DMS 273 (cell line): ENCODE data around the gene FOXD3.

Experiments used
- DNase-seq: peaks from one replicate; lab custom pipeline; 2025; ENCODE audit not compliant: unreplicated experiment; lab: John Stamatoyannopoulos, UW

FOXD3 gene

DNA sequence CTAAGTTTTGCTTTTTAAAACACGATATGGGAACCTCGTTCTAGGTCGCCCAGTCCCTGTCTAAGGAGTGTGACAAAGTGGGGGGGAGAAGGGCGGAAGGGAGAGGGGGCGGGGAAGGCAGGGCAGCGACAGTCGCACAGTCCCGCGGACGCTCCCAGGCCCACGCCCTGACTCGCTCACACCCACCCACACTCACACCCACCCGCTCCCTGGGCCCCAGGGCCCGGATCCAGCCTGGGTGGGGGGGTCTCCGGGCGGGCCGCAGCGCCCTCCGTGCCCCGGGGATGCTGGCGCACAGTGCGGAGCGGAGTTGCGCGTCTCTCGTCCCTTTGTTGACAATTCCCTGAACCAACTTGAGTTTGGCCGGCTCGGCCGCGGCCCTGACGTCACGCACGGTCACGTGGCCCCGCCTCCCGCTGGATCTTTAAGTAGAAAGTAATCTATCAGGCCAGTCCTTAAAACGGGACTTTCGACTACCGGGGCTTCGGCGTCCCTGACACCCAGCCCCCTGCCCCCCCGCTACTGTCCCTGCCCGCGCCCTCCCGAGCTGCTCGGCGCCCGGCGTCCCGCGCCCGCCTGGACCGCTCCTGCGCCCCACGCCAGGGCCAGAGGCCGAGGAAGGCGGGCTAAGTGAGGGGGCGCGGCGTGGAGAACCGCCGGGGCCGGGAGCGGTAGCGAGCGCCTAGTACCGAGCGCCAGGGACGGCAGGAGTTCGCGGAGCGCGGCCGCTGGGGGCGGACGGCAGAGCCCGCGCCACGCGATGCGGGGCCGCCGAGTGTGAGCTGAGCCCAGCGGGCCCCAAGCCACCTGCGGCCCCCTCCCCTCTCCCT is at the start of gene FOXD3:
Gene FOXD3, plus strand, starts transcription at position 454 of the 830 bp plus-strand sequence. CDS start 492 bp downstream, outside the sequence.
- peak; percentile 82 for DNase-seq

- no peak for DNase-seq
Observed at GRCh38 chr1:63272811-63273210, 49.6 kb upstream of the FOXD3 start.

DNA sequence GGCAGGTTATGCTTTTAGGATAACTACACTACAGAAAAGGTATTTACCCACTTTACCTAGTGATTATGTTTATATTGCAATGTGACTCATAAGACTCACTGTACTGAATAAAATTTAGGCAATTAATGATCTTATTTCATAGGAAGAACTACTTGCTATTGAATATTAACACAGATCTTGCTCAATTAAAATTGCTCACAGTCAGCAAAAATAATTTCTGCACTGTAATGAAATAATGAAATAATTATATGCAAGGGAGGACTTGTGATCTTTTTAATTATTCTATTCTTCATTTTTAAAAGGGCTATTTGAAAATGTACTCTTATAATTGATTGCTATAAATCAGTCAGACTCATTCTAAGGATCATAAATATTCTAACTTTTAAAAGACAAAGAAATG is 48.0 kb upstream of the FOXD3 start:
- DNase-seq, result no peak

DNA sequence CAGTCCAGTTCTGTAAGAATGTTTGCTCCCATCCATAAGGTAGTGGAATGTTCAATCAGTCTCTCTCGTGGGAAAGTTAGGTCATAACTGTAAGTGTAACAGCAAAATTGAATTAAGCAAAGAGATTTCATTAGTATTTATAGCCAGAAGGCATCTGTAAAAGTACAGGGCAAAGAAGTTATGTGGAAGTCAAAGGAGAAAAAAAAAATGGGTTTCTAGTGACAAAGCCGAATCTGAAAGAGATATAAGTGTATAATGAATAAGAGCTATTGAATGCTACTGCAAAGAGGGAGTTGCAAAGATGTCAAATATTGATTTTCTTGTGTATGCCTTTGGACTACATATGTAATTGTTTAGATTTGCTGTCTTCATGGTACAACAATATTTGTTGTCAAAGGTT is 47.4 kb upstream of the FOXD3 start:
- DNase-seq, result no peak

GRCh38 chr1:63276624-63277023 is 45.7 kb upstream of the FOXD3 start:
- DNase-seq, result no peak

DNA sequence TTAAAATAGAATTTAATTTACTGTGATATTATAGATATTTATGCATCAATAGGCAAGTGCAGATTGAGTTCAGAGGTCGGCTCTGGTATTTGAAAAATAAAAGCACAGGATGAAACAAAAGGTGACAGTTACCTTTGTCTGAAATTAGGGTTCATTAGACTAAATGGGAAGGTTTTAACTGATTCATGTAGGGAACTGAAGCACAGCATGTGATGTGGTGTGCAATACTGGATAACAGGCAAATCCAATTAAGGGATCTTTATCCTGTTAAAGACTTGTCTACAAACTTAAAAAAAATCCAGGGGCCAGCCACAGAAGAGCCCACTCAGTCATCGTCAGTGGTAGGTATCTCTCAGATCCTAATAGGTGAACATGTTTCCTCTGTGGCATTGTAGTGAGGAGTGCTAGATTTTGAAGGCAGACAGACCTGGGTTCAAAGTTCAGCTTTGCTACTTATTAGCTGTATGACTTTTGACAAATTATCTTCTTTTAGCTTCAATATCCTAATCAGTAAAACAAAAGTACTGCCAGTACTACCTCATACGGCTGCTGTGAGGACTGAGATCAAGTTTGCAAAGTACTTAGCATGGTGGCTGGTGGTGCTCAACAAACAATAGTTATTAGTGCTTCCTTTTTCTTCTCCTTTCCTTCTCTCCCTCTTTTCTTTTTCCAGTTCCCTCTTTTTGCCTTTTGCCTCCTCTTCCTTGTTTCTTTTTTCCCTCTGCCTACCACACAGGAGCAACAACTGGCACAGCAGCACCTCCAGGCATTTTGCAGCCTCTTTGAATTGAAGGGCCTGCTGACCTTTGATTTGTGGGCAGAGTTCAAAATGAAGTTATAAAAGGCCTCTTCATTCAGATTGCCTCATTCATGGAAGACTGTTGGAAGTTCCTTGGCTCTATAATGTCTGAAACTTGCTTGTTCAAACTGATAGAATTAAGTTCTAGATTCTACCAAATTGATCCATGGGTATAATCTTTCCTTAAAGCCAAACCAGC is 44.9 kb upstream of the FOXD3 start:
- DNase-seq, result no peak

- DNase-seq, result no peak
Observed at GRCh38 chr1:63281753-63282152, 40.6 kb upstream of the FOXD3 start.

DNA sequence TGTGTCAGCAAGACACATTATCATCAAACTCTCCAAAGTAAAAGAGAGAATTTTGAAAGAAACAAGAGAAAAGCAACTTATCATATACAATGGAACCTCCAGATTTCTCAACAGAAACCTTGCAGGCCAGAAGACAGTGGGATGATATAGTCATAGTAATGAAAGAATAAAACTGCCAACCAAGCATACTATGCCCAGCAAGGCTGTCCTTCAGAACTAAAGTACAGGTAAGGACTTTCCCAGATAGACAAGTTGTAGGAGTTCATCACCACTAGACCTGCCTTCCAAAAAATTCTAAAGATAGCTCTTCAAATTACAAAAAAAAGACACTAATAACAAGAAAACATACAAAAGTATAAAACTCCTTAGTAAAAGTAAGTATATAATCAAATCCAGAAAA is 33.2 kb upstream of the FOXD3 start:
- DNase-seq, result no peak

DNA sequence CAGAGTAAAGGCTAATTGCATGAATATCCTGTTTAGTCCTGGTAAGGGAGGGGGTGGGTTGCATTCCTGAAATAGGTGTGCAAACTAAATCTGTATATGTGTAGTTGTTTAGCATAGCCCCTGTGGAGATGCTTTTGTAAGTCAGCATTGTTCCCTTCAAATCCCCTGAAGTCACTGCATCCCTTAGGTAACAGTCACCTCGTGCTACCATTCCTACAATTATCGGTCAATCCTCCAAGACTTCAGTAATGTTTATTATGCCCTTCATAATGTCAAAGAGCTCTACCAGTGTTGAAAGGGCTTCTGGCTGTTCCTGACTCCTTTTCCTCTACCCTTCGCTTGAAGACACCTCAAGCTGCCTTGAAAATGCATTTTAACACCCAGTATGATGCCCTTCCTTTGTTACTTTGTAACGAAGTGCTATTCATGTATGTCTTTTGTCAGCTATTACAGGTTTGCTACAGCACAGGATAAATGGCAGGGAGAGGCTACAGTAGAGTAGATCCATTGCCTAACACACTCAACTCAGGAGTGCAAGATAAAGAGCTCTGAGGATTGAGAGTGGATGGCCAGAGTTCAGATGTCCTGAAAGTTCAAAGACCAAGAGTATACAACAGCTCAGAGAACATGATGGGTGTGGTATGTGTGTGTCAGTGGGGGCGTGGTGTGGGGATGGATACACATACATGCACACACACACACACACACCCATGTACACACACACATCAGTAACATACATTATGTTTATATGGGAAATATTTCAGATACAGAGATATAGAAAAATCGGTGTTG is 27.4 kb upstream of the FOXD3 start:
- no peak for DNase-seq

DNA sequence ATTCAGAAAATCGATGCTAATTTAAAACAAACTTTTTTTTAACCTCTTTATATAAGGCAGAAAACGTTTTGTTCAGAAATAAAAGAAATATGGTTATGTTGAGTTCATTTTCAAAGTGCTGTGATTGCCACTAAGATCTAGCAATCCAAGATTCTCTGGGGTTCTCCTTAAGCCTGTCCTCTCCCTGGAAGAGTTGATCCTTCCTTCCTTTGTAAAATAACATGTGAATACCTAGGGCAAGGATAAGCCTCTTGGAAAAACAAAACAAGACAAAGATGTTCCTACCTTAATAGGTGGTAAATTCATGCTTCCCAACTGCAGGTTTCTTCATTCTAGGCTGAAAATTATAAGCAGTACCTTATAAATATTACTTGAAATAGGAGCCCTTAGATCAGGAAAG is 18.0 kb upstream of the FOXD3 start:
- no peak for DNase-seq

GRCh38 chr1:63305043-63305442 is 17.3 kb upstream of the FOXD3 start:
- DNase-seq, result no peak

- no peak for DNase-seq
Observed at GRCh38 chr1:63307196-63307794, 15.1 kb upstream of the FOXD3 start.

DNA sequence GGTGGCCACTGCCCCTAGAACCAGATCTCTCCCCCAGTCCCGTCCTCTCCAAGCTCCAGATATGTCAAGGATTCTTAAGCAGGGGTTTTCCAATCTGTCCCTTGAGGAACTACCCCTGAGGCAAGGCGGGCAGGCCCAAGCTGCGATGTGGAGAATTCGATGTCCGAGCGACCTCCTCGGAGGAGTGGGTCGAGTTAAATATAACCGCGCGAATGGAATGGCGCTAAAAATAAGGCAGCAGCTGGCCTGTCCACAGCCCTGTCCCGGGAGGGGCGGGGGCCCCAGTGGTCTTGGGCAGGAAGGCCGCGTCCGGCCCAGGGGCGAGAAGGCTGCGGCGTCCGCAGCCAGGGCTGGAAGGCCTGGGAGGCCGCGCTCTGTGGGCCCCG is 5.8 kb upstream of the FOXD3 start:
- no peak for DNase-seq

DNA sequence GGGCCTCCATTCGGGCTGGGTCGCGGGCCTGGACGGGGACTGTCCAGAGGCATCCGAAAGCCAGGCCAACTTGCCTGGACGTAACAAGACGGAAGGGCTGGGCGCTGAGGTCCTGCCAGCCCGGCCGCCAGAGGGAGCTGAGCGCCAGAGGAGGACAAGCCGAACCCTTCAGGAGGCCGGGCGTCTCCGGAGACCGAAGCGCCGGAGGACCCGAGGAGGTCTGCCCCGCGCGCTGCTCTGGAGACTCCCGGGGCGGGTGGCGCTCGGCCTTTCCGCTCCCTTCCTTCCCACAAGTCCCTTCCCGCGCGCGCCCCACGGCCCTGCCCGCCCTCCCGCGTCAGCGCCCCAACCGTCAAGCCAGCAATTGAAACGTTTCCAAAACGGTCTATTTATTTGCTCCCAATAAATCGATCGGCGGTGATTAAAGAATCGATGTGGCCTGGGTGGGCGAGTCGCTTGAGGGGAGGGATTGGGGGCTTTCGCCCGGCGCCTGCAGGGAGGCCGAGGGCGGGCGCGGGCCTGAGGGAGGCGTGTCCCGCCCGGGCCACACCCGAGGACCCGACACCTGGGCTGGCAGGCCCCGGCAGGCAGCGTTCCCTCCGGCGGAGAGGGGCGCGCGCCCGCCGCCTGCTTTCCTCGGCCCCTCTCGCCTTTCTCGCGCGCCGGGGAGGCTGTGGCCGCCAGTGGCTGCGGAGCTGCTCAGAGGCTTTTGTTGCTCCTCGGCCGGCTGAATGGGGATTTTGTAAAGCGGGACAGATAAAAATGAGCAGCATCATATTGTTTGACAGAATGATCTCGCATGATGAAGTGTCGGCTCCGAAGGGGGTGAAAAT is 5.2 kb upstream of the FOXD3 start:
- peak; percentile 93 for DNase-seq

GRCh38 chr1:63317817-63318152 is 4.6 kb upstream of the FOXD3 start:
- no peak for DNase-seq

- DNase-seq, result no peak
Observed at GRCh38 chr1:63318201-63318979, 4.0 kb upstream of the FOXD3 start.

- no peak for DNase-seq
Observed at GRCh38 chr1:63319046-63320021, 3.0 kb upstream of the FOXD3 start.
